Measurements from ENCODE around the gene NUS1.

DNA sequence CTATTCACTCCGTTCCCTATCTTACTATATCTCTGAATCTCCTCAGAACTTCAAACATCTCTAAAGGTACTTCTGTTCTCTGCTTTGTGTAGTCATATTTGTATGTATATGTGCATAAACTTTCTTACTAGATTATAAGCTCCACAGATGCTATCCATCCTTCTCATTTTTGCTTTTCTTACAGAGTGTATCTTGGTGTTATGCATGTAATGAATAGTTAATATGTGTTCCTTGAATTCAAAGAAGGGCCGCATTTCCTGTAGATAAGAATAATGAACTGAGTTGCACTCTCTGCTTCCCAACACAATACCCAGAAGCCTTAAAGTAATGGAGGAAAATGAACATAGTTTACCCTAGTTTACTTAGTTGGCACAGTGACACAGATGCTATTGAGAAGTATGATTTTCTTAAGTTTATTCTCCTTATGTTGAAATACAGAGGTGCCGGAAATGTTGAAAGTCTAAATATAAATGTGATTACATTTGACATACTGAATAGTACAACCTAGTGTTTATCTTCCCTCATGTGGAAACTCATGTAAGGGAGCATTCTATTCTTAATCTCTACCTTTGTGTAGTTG, 6.0 kb downstream of the NUS1 start:
- TF ChIP-seq, protein P1, sequence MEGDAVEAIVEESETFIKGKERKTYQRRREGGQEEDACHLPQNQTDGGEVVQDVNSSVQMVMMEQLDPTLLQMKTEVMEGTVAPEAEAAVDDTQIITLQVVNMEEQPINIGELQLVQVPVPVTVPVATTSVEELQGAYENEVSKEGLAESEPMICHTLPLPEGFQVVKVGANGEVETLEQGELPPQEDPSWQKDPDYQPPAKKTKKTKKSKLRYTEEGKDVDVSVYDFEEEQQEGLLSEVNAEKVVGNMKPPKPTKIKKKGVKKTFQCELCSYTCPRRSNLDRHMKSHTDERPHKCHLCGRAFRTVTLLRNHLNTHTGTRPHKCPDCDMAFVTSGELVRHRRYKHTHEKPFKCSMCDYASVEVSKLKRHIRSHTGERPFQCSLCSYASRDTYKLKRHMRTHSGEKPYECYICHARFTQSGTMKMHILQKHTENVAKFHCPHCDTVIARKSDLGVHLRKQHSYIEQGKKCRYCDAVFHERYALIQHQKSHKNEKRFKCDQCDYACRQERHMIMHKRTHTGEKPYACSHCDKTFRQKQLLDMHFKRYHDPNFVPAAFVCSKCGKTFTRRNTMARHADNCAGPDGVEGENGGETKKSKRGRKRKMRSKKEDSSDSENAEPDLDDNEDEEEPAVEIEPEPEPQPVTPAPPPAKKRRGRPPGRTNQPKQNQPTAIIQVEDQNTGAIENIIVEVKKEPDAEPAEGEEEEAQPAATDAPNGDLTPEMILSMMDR (IDR thresholded peaks at IDR 0.05) = no peak
- TF ChIP-seq POLR2A (IDR thresholded peaks at IDR 0.05) (no peak), EP300 (IDR thresholded peaks at IDR 0.05) (no peak)

Measured in sigmoid colon (tissue), 4 donors.